ENCODE measurements around the gene FAM120A. TPM values are rescaled to one million over a fixed set of nuclear protein-coding genes. Genes with fewer than 3 reads are reported as not detected.

Gene FAM120A
- total RNA-seq, 1 donor: 185 TPM

DNA sequence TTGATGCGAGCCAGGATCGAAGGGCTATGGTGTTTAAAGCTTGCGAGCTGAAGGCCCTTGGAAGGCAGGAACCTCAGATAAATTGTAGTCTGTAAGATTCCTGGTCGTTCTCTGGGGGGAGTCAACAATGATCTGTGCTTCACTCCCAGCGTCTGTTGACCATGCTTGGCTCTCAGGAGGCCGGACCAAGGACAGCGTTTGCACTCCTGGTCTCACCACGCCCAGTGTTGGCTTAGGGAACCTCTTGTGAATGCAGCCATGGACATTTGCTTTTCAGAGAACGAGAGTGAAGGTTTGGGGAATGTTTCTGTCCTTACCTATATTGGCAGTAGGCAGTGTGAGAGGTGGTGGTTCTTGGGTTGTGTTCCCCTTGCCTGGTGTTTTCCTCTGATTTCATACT, 62.1 kb downstream of the FAM120A start:
- no peak for TF ChIP-seq CTCF (IDR thresholded peaks at IDR 0.05; ENCODE audit: insufficient read depth, low read depth, low read length)
- DNase-seq (ENCODE audit: low read depth): no peak
- H3K4me3 ChIP-seq (ENCODE audit: low read depth, low read length): no peak overlapping the region

DNA sequence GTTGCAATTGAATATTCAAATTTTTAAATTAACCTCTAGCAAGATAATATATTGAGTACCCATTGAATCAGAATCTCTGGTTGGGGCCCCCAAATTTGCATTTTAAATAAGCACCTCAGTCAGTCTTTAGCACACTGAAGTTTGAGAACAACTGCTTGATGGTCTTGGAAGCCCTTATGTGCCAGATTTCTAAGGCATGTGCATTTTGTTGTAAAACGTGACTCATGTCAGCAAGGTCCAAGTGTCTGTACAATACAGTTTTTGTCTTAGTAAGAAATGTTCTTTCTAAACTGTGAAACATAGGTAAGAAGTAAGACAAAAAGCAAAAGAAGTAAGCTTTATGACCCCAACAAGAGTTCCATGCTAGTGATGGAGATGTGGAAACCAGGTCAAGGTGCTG, 65.8 kb downstream of the FAM120A start:
- H3K4me3 ChIP-seq (ENCODE audit: low read depth, low read length): no peak overlapping the region
- TF ChIP-seq CTCF (IDR thresholded peaks at IDR 0.05; ENCODE audit: insufficient read depth, low read depth, low read length): no peak
- DNase-seq (ENCODE audit: low read depth): no peak

GRCh38 chr9:93520523-93520922, 69.0 kb downstream of the FAM120A start:
- no peak overlapping the region for H3K4me3 ChIP-seq (ENCODE audit: low read depth, low read length)
- peak; percentile 26 for TF ChIP-seq CTCF (IDR thresholded peaks at IDR 0.05; ENCODE audit: insufficient read depth, low read depth, low read length)
- DNase-seq (ENCODE audit: low read depth): peak; percentile 27

DNA sequence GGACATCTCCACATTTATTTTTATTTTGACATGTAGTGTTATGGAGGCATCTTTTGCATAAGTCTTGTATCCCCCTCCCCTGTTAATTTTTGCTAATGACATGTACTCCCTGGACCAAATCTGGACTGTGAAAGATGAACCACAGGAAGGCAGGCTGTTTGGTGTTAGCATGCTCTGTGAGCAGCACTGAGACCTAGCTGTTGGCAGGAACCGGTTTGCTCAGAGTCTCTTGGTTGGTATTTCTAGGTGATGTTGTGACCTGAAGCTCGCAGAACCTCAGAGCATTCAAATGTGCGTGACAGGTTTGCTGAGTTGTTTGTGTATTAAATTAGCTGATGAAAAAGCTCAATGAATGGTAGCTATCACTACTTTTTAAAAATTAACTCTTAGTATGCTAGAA, 71.3 kb downstream of the FAM120A start:
- DNase-seq (ENCODE audit: low read depth): no peak
- no peak for TF ChIP-seq CTCF (IDR thresholded peaks at IDR 0.05; ENCODE audit: insufficient read depth, low read depth, low read length)
- no peak overlapping the region for H3K4me3 ChIP-seq (ENCODE audit: low read depth, low read length)

DNA sequence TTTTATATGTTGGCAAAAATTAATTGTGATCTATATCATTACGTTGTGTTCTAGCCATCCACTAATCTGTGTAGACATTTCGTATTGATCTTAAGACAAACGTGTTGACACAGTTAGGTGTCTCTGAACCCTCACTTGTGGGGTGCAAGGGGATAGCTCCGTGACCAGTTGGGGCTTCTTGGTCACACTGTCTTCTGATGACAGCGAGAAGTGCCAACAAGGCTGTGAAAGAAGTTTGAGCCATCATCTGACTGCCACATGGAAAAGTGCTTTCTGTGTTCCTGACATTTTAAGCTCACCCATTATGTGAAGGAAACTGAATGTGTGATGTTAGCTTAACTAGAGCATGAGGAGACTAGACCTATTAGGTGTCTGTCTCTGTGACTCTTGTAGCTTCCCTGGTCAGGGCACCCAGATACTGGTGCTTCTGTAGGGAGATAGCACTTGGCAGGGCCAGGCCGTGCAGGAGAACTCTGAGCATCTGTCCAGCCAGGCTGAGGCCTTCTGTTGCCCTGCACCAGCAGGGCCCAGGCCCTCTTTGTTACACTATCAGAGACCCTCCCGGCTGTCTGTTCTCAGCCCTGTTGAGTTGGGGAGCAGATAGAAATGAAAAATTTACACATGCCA, 72.1 kb downstream of the FAM120A start:
- H3K4me3 ChIP-seq (ENCODE audit: low read depth, low read length): no peak overlapping the region
- no peak for DNase-seq (ENCODE audit: low read depth)
- no peak for TF ChIP-seq CTCF (IDR thresholded peaks at IDR 0.05; ENCODE audit: insufficient read depth, low read depth, low read length)

DNA sequence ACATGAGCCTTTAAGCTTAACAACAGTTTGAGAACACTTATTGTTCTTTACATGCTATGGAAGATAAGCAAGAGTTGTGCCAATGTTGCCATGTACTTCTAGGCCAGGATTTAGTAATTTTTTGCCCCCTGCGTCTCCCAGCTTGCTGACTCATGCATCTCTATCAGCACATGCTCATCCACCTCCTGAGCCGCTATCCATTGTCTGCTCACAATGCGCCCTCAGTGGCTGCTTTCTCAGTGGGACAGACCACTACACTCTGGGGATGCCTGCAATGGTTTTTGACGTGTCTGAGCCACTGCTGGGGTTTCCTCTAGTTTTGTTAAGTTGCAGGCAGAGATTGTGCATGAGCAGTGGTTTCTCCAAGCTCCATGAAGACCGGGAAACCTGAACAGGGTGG, 74.0 kb downstream of the FAM120A start:
- TF ChIP-seq CTCF (IDR thresholded peaks at IDR 0.05; ENCODE audit: insufficient read depth, low read depth, low read length): no peak
- no peak for DNase-seq (ENCODE audit: low read depth)
- H3K4me3 ChIP-seq (ENCODE audit: low read depth, low read length): no peak overlapping the region

- DNase-seq (ENCODE audit: low read depth): no peak
- no peak overlapping the region for H3K4me3 ChIP-seq (ENCODE audit: low read depth, low read length)
- peak; percentile 19 for TF ChIP-seq CTCF (IDR thresholded peaks at IDR 0.05; ENCODE audit: insufficient read depth, low read depth, low read length)
Observed at GRCh38 chr9:93531374-93531773, 79.9 kb downstream of the FAM120A start.

Data from fibroblast of villous mesenchyme (primary cell).